ENCODE results near the gene GLI3.

GLI3 gene

DNA sequence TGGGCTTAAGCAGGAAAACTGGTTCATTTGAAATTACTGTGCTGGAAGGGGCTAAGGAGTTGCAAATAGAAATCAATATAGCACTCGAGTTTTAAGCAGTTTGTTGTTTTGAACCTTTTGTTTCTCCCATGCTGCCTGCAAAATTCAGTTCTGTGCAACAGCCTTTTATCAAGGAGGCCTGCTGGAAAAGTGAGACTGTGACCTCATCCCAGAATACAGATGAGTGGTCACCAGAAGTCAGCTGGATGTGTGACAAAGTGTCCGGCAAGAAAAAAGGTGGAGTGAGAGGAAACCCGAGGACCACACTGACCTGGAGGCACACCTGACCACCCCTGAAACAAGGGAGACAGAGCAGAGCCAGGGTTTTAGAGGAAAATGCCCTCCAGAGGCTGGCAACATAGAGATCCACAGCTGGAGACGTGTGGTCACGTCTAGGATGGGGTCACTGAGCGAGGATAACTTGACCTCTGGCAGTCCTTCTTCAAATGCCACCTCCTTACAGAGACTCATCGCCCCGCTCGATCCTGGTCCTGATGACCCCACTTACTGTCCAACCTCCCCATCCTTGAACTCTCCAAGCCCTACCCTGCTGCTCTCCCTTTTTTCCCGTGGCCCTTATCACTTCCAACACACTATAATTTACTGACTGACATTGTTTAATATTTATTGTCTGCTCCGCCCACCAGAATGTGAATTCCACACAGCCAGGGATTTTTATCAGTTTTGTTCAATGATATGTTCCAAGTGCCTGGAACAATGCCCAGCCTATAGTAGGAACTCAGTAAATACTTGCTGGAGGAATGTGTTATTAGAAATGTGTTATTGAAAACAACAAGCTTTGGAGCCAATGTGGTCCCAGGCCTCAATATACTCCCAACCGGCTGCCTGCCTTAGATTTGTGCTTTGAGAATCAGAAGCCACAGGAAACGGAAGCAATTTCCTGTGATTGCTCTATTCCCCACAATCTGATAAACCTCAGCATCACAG, 243.8 kb downstream of the GLI3 start:
- no peak for DNase-seq

GRCh38 chr7:41984888-41985287, 252.1 kb downstream of the GLI3 start:
- DNase-seq, result no peak

- no peak for DNase-seq
Observed at GRCh38 chr7:41981046-41982040, 255.7 kb downstream of the GLI3 start.

DNA sequence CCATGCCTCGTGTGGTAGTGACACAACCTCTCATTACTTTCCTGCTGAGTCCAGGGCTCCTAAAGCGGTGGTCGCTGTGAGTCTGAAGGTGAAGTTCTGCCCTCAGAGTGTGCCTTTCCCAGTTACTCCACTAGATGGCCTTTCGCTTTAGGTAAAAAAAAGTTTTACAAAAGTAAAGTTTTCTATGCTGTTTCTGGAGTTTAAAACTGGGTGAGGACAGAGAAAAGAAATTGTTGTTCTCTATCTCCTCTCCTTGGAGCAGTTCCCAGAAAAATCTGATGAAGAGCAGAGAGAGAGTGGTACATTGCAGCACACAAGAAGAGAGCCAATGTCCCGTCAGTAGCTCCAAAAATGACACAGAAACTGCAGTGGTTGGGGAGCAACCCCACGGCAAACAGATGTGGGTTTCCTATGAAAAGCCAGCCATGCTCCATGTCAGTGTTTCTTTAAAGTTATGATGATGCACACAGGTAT, 257.1 kb downstream of the GLI3 start:
- DNase-seq, result no peak

DNA sequence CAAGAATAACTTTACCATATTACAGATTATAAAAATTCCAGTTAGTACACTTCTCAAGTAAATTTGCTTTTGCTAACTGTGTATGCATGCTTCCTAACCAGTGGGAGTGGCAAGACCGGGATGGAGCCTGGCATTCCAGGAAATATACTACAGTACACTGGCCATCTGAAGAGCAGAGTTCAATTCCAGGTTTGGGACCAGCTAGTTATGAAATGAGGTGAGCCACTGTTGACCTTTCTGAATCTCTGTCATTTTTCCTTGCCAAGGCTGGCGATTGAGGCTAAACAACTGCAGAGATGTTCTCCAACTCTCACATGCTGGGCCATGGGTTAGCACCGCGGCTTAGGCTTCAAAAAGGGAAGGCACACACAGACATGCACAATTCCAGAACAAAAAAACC, 258.2 kb downstream of the GLI3 start:
- no peak for DNase-seq

GRCh38 chr7:41977661-41978060, 259.3 kb downstream of the GLI3 start:
- DNase-seq, result no peak

DNA sequence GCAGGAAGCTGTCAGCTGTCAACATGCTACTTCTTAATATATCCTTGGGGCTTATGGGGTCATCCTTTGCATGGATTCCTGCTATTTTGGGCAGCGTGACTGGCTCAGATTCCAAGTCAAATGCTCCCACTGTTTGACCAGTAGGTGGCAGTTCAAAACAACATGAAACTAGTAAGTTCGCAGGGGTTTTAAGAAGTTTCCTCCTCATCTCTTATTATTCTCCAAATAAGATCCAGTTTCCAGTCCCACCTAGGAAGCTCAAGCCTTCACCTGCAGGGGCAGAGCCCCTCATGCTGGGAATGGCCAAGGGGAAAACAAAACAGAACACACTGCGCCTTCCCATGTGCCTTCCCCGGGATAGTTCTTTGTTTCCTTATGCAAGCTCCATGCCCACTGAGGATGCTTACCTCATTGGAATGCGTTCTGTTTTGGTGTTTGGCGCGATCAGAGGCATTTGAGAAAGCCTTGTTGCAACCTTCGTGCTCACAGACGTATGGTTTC, 259.8 kb downstream of the GLI3 start:
- DNase-seq, result no peak

DNA sequence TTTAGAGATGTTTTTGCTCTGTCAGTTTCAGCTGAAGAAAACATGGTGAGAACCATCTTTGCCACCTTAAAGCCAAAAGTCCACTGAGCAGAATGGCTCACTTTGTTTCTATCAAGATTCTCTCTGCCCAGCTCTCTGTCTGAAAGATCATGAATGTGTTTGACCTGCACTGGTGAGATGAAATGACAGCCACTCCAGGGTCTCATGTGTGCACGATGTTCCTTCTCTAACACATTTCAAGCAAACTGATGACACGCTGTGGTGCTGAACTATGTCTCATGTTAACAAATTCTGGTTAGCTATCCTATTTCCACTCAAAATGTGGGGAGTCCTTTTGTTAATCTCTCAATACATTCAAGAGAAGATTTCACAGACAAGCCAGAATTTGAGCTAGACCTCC, 260.6 kb downstream of the GLI3 start:
- DNase-seq, result no peak

GRCh38 chr7:41975849-41976248, 261.2 kb downstream of the GLI3 start:
- no peak for DNase-seq

DNA sequence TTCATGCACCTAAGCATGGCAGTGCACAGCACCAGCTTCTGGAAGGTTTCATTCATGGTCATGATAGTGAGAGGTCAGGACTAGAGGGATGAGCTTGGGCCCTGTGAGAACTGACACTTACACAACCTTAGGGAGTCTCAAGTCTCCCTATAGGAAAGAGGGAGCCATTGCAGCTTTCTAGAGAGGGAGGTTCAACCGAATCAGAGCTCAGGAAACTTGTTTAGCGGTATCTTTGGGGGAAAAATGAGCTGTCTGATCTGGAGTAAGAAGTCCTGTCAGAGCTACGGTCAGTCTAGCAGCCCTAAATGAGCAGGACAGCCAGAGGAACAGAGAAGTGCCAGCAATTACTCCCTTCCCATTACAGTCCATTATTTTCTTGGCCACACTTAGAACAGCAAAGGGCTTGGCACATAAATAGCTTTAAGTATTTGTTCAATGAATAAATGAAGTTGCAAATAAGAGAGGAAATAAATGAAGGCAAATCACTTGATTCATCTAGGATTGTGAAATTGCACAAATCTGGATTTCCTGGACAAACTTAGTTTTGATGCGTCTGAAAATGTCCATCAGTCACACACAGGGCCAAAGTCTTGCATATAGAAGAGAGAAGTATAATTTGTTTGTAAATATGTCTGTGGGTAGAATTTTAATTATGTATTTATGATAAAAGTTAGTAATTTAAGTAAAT, 262.0 kb downstream of the GLI3 start:
- no peak for DNase-seq

DNA sequence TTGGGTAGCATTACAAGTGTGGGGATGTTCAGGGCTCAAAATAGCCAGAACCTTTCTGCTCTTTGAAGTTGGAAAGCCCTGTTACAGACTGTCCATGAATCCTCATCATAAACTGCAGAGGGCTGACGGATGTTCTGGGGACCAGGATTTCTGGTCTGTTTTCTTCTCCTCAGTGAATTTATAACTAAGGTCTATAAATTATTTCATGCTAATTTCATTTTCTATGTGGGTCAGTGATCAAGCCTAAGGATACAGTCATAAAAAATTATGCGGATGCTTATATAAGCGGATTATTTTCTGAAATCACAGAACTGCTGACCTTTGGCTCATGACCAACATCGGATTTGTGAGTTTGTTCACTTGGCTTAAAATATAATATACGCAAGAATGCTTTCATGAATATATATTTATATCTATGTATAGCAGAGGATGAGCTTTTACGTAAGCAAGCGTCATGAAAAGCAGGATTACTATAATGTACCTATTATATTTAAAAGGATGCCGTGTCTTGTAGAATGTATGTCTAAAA, 263.7 kb downstream of the GLI3 start:
- no peak for DNase-seq

DNA sequence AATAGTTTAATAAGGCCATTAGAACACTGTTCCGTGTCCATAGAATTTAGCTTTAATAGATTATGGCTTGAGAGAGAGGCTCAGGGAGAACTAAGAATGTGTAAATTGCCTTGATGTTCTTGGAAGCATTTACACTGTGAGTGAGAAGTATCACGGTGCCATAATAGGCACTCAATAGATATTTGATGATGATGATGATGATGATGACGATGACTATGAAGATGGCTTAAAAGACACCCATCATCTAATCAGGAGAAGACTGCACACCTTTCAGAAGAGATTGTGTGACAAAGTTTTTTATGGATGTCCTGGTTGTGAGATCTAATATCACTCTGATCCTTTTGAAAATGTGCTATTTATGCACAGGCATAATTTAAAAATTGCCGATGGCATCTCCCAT, 264.2 kb downstream of the GLI3 start:
- DNase-seq, result no peak

- DNase-seq, result no peak
Observed at GRCh38 chr7:41972270-41972669, 264.7 kb downstream of the GLI3 start.

DNA sequence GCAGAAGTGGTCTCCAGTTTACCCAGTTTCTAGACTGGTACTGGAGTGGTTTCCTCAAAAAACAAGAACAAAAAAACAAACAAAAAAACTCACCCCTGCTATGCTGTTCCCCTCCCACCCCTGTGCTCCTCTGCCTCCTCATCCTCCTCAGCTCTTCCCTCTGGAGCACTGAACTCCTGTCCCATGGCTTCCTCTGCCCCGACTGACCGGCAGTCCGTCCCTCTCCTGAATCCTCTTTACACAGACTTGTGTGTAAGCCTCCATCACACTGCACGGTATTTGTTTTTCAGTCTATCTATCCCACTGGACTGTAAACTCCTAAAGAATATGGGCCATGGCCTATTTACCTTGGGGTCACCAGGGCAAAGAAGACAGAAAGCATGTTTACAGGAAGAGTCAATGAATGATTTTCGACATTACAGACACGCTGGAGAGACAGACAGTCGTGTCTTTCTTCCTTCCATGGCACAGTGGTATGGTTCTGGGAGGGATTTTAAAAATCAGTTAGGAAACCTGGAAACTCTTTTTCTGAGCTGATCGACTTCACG, 265.3 kb downstream of the GLI3 start:
- no peak for DNase-seq

- no peak for DNase-seq
Observed at GRCh38 chr7:41970941-41971340, 266.1 kb downstream of the GLI3 start.

DNA sequence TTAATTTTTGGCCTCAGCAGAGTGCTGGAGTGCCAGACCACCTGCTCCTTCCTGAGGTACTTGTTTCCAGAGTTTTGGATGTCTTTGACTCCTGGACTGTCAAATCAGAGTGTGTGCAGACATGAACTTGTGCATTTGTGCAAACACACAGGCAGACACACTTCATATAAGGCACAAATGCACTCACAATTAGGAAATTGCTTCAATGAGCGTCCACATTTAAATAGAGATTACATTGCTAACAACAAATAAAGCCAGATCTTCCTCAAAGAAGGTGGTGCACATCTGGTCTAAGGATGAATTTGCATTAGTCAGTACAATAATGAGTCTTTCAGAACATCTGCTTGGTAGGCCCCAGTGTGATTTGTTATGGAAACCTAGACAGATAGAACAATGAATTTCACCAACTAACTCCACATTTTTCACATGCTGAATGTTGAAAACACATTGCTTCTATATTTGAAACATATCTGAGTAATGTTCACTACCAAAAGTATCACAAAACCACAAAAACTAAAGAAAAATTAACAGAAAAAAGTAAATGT, 267.4 kb downstream of the GLI3 start:
- no peak for DNase-seq

DNA sequence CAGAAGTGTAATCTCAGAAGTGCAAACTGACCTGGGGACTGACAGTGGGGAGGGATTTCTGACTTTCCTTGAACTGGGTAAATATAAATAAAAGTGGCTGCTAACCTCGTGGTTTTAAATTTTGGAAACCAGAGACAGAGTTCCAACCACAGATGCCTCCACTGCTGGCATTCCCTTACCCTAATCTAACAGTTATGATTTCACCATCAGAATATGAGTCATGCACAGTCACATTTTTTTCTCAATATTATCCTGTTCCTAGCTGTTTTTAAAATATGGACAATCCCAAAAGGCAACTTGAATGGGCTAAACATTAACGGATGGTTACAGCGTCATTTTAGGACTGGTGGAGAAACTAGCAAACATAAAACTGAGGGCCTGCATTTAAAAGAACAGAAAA, 269.9 kb downstream of the GLI3 start:
- no peak for DNase-seq

- DNase-seq, result no peak
Observed at GRCh38 chr7:41965951-41966505, 271.0 kb downstream of the GLI3 start.

DNA sequence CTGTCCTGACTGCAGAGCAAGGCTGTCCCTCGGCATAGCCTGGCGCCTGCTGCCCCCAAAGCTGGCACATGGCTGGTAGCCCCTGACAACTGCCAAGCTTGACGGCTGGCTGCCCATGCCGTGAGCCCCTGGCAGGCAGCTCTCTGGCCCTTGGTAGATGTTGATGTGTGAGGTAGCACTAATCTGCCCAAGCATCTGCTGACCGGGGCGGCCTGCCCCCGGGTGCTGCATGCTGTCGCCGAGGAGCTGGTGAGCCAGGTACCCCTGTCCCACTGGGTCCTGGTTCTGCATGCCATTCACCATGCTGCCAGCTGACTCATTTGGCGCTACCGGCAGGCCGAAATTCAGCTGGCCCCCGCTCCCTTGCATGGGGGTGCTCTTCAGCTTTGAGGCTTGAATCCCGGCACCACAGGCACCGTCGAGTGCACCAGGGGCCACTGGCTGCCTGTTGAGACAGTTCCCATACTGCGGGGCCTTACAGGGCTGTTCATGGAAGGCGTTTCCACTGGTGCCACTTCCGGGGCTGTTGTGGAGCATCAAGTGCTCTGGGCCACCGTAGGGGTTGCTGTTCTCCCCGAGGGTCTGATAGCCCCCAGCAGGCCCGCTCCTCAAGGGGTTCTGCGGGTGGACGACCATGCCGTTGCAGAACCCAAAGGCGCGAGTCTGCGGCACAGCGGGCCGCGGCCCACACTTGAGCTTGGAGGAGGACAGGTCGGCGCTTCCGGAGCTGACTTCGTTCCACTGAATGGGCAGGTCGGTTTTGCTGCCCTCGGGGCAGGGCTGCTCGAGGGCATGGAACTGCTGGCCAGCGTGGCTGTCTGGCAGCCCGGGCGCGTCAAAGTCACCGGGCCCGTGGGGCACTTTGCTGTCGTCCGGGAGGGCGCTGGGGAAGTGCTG, 271.9 kb downstream of the GLI3 start:
- no peak for DNase-seq

- DNase-seq, result no peak
Observed at GRCh38 chr7:41964183-41964753, 272.7 kb downstream of the GLI3 start.

Data from stimulated activated CD4-positive, alpha-beta T cell treated with anti-CD3 and anti-CD28 coated beads, Interleukin-4, amount 100 ng/mL, for 24 hours (primary cell).